HUDEP-2 (cell line): ENCODE measurements around the gene METTL25B.

ENCODE experiments used
- DNase-seq, 76 experiments: peaks; one replicate each; lab custom pipeline; 2025; ENCODE audit not compliant: unreplicated experiment in 76 of 76; lab: John Stamatoyannopoulos, UW

METTL25B gene

DNA sequence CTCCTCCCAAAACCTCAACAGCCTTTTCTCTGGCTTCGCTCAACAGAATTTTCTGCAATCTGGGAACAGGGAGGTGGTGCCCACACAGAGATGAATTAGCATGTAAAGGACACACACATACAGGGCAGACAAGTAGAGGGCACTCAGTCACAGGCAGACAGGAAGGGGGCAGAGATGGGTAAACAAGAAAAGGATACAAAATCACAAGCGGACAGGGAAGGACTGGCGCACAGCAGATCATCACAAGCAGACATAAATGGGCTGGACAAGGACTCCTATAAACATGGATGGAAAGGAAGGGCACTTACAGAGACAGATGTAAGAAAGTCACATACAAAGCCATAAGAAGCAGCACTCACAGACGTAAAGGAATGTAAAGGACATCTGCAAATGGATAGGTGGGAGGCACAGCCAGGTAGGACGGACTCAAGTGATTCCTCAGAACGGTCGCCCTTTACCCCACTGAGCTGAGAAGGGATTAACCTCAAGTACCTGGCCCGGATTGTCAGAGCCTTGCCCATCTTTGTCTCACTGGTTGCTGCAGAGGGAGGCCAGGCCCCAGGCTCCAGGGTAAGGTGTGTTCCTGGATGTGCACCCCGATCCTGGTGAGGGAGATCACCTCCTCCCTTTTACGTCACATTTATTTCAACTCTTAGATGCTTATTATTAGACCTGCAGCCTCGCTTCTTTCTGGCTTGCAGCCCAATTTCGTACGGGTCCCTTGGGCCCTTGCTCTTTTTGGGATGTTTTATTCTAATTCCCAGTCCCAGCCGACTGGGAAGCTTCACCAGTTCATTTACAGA is 38.2 kb downstream of the METTL25B start:
- peak in 5 of 76 experiments; percentile 14 to 85 (median 59) for DNase-seq

DNA sequence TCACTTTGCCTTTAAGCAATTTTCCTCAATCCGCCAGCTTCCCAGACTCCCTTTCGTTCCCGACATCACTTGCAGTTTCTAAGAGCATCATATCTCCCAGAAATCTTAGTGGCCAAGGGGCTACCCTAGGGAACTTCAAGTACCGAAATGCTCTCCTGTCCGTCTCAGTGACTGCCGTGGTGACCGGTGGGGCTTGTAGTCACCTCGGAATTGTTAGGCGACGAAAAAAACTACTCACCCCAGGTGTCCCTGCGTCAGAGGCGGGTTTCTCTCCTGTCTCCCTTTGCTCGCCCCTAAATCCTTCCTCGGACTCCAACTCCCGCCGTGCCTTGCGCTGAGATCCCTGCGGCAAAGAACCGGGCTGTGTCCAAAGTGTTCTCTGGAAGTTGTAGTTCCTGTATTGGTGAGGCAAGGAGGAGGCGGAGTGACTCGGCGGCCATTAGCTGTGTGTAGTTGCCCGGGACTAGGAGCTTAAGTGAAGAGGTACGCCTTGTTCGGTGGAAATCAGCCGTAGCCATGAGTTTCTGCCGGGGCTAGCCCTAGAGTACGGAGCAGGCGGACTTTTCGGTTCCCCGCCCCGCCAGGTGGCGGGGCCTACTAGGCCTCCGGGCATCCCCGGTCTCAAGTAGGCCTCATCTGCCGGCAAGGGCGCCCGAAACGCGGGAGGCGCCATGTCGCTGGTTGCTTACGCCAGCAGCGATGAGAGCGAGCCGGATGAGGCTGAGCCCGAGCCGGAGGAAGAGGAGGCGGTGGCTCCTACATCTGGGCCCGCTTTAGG is 39.0 kb downstream of the METTL25B start, which contains the start of gene PRCC:
PRCC (plus strand) TSS at position 435 of the 778 bp plus-strand sequence; CDS start at position 672, 237 bp downstream.
- DNase-seq: peak in 75 of 76 experiments; percentile 68 to 99 (median 96)

DNA sequence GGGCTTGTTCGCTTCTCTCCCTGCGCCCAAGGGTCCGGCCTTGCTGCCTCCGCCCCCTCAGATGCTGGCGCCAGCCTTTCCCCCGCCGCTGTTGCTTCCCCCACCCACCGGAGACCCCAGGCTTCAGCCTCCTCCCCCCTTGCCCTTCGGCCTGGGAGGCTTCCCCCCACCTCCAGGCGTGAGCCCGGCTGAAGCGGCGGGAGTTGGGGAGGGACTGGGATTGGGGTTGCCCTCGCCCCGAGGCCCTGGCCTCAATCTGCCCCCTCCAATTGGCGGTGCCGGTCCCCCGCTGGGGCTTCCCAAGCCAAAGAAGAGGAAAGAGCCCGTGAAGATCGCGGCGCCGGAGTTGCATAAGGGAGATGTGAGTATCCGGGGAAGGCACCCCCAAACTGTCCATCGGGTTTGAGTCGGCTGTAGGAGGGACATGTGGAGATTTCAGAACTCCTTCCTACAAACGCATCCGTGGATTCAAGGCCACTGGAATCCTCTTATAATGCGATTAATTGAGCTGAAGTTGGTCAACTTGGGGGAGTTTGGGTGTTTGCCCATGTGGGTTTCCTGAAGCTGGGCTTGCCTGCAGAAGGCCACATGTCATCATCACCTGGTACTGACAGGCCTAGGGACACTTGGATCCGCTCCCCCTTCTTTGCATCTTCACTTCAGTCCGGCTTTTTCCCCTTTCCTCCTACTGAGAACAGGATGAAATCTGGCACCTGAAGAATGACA is 39.8 kb downstream of the METTL25B start:
- DNase-seq: peak in 2 of 76 experiments; percentile 15 to 45

DNA sequence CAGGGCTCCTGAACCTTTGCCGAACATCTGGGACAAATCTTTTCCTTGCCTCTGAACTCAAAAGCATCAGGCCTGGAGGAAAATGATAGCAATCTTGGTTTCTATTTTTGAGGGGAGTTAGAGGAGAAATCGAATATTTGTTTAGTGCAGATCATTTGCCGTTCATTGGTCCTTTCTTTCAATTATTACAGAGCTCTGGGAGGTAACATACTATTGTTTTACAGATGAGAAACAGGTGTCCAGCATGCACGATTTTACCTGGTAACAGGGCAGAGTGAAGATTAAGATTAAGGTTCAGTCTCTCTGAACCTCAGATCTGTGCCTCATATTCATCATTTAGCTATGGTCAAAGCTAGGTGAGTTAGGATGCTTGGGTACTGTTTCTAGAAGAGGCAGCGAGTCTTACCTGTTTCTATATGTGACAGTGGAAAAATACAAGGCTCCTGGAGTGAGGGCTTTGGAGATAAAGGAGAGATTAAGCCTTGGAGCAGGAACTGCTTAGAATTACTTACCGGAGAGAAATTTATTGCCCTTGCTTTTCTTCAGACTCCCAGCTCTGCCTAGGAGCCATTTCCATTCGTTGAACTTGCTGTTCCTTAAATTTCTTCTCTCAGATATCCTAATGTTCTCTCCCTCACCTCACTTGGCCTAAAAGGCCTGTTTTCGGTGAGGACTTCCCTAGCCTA is 40.5 kb downstream of the METTL25B start:
- no peak for DNase-seq

DNA sequence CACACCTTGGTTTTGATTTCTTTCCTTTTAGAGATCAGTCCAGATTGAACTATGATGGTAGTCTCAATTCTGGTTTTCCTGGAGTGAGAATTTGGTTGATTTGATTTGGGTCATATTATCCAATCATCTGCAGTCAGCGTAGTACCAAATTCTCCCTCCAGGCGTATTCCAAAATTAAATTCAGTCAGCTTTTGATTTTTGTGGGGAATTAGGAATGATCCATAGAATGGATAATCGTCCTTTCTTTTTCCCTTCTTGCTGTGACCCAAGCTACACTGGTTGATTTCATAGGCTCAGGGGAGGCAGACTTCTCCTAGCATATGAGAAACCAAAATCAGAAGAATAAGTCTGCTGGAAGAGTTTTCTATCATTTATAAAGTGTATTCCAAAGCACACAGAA is 44.0 kb downstream of the METTL25B start:
- DNase-seq: no peak

DNA sequence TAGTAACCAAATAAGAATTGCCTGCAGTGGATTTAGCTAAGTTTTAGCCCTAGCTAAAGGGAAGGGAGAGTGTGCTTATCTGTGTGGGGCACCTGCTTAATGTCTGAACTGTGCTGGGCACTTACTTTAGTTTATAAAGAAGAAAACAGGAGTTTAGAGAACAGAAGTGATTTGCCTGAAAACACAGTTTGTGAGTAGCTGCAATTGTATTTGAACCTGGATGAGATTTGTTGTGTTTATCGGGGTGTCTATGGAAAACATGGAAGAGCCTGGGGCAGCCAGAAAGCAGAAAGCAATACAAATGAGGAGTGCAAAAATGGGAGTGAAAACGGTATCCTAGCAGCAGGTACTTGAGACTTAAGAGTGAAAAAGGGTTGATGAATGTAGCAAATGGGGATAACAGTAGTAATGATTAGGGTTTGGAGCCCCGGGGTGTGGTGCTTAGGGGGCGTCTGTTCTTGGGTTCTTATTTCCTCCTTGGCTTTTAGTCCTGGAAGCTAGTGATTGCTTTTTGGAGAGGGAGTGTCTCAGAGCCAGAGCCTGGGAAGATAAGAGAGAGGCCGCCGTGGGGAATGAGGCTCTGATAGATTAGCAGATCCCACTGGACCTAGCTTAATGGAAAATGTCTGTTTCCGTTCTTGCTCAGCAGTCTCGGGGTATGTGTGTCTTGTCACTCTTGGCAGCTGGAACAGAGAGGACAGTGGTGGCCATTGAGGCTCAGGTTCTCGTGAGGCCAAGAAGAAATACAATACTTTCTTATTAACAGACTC is 44.6 kb downstream of the METTL25B start:
- peak in 9 of 76 experiments; percentile 6 to 35 (median 14) for DNase-seq

DNA sequence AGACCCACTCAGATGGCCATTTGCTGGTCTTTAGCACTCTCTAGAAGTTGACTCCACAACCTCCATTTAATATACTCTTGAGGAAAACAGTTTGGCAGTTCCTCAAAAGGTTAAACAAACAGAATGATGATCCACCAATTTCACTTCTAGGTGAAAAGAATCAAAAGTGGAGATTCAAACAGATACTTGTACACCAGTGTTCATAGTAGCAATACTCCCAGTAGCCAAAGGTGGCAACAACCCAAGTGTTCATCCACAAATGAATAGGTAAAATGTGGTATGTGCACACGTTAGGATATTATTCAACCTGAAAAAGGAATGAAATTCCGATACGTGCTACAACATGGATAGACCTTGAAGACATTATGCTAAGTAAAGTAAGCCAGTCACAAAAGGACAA is 45.3 kb downstream of the METTL25B start:
- DNase-seq: peak in 1 of 76 experiments; percentile 5

DNA sequence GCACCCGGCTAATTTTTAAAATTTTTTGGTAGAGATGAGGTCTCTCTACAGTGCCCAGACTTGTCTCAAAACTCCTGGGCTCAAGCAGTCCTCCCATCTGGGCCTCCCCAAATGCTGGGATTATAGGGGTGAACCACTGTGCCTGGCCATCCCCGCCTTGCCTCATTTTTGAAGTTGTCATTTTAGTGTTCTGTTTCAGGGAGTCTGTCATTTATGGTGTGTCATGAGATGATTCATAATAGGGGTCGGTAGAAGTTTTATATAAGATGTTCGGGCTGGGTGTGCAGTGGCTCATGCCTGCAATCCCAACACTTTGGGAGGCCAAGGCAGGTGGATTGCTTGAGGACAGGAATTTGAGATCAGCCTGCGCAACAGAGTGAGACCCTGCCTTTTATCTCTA is 47.5 kb downstream of the METTL25B start:
- no peak for DNase-seq

DNA sequence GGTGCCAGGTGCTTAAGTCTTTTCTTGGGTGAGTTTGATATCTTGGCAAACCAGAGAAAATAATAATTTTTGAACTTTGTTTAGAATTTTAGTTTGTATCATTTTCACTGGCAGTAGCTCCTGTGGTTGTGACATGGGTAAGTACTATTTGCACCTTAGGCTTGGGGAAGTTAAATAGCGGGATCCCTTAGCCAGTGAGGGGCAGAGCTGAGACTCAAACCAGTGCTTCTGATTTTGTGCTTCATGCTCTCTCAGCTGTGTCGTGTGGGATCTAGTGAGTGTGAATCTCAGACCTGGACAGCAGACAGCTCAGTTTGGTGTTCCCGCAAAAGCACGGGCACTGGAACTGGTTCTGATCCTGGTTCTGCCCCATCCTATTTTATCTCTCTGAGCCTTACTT is 48.7 kb downstream of the METTL25B start:
- no peak for DNase-seq

DNA sequence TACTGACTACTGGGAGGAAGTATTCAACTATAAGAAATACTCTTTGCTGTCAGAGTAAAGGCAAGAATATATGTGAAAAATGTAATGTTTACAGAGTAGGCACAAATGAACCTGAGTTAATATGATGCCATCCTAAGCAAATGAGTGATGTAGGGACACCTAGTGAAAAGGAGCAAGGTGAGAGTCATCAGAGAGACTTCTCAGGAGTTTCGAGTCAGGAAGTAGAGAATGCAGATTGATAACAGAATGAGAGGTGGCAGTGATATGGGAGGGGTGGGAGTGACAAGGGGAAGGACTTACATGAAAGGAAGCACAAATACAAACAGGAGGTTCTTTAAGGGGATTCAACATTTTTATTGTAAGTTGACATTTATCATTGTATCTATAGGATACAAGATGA is 49.3 kb downstream of the METTL25B start:
- DNase-seq: no peak

DNA sequence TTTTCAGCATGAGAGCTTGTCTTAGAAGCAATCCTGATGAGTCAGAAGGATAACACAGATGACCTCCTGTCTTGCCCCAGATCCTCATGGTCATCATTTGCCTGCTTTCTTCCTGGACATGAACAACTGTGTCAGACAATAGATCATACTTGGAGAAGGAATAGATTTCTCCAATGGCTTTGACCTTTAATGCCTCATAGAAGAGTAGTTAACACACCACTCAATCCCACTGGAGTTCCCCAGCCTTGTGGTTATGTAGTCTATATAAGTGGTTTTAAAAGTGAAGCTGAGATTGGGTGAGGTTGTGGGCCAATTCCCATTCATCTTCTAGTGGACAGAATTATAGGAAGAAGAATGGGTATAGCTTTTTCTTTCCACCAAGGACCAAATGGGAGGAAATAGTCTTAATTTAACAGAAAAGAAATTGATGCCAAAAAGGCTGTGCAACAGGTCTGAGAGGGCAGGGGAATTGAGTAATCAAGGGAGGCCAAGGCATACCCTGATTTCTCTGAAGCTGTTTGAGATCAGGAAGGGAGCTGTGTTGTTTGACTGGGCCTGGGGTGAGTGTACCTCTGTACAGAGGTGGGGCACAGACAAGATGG is 53.4 kb downstream of the METTL25B start:
- no peak for DNase-seq

DNA sequence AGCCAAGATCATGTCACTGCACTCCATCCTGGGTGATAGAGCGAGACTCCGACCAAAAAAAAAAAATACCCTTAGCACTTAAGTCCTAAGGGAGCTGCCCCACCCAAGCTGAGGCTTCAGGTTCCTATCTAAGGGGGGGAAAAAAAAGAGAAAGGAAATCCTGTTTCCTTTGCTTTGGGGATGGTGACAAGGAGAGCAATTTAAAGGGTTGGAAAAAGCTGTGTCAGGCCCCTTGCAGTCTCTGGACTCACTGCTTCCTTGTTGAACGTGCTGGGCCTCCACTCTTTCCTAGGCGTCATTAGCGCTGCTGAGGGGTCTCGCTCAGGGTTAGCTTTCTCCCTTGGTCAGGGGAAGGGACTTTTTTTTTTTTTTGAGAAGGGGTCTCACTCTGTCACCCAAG is 57.2 kb downstream of the METTL25B start:
- no peak for DNase-seq
